B cell (primary cell): ENCODE data around the gene GPR78.

ENCODE experiments used
- CTCF ChIP-seq: fragments of 200-600 bp; IDR thresholded peaks from one replicate; pipeline ENCODE4 v1.8.0; 2022; ENCODE audit warnings: antibody characterized with exemption, mild to moderate bottlenecking
- EZH2 ChIP-seq: IDR thresholded peaks from 2 replicates; pipeline ENCODE4 v1.6.1; 2012; ENCODE audit warnings: borderline replicate concordance, low read depth, mild to moderate bottlenecking, moderate library complexity, low read length; ENCODE audit not compliant: insufficient read depth, poor library complexity, severe bottlenecking

DNA sequence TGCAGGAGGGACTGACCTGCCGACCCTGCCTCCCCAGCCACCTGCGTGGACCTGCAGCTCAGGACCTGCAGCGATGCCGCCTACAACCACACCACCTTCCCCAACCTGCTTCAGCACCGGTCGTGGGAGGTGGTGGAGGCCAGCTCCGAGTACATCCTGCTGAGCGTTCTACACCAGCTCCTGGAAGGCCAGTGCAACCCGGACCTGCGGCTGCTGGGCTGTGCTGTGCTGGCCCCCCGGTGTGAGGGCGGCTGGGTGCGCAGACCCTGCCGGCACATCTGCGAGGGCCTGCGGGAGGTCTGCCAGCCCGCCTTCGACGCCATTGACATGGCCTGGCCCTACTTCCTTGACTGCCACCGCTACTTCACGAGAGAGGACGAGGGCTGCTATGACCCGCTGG, 20.9 kb downstream of the GPR78 start:
- TF ChIP-seq EZH2 (no peak), CTCF (no peak)
